HFFc6 (cell line): ENCODE measurements around the gene RAB44. TPM values are rescaled to one million over a fixed set of nuclear protein-coding genes. Genes with fewer than 3 reads are reported as not detected.

Experiments used
- DNase-seq: peaks from one replicate; pipeline ENCODE4 v3.0.0-alpha.2; 2018
- H3K27ac Mint-ChIP-seq: 2 replicates; pipeline ENCODE4 v1.8.0; 2020; ENCODE audit warnings: mild to moderate bottlenecking, mixed read lengths
- H3K27me3 Mint-ChIP-seq: 2 replicates; pipeline ENCODE4 v1.8.0; 2021; ENCODE audit warnings: mild to moderate bottlenecking, moderate library complexity, mixed read lengths; ENCODE audit not compliant: insufficient read depth
- H3K36me3 Mint-ChIP-seq: 2 replicates; pipeline ENCODE4 v1.8.0; 2021; ENCODE audit warnings: low read depth, mixed read lengths
- H3K4me1 Mint-ChIP-seq: 2 replicates; pipeline ENCODE4 v1.8.0; 2020; ENCODE audit warnings: low read depth, mixed read lengths
- H3K4me3 Mint-ChIP-seq: 2 replicates; pipeline ENCODE4 v1.8.0; 2020; ENCODE audit warnings: mild to moderate bottlenecking, moderate library complexity, mixed read lengths
- H3K9me3 Mint-ChIP-seq: 2 replicates; pipeline ENCODE4 v1.8.0; 2020; ENCODE audit warnings: mild to moderate bottlenecking, mixed read lengths
- total RNA-seq, 6 experiments: library from RNA; stranded (reverse); fragmentation: NEBNext Ultra II Directional; extraction: Animal tissue kit (Norgen Biotek cat#: 25700); gene quantifications; 2 replicates in 1 of 6; 3 replicates in 5 of 6; pipeline ENCODE4 v1.2.3, GENCODE V29; 2021
- TF ChIP-seq, protein P1 (sequence below): fragments of 200-600 bp; sonication (generic); IDR thresholded peaks from 2 replicates; pipeline ENCODE4 v1.5.0; 2021; ENCODE audit warnings: antibody characterized with exemption, mild to moderate bottlenecking

The RAB44 gene
- total RNA-seq, 6 experiments from 2014 or later, result 0.26 to 0.45 TPM; not detected in 4

DNA sequence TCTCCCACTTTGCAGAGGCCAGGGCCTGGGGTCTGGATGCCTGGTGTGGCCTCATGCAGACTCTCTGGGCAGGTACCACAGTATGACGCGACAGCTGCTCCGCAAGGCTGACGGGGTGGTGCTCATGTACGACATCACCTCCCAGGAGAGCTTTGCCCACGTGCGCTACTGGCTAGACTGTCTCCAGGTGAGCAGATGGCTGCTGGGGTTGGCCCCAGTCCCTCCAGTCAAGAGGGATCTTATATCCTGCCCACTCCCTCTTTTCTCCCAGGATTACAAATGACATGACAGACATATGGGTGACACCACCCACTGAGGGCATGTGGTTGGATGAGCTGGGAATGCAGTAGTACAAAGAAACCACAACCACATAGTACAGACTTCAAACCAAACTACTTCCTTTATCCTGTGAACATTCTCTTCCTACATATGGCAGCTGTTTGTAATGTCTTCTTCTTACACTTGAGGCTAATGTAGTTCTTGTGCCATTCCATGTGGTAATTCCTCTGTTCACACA is 29.9 kb downstream of the RAB44 start:
- no peaks in the 10 kb centered on the region for H3K36me3 Mint-ChIP-seq
- no peaks in the 10 kb centered on the region for H3K9me3 Mint-ChIP-seq
- peaks cover 36% of the 10 kb centered on the region for H3K4me1 Mint-ChIP-seq
- peaks cover 7% of the 10 kb centered on the region for H3K27me3 Mint-ChIP-seq
- DNase-seq, result no peak
- no peak overlapping the region for H3K4me3 Mint-ChIP-seq
- H3K27ac Mint-ChIP-seq, result no peak overlapping the region
- TF ChIP-seq, protein P1, sequence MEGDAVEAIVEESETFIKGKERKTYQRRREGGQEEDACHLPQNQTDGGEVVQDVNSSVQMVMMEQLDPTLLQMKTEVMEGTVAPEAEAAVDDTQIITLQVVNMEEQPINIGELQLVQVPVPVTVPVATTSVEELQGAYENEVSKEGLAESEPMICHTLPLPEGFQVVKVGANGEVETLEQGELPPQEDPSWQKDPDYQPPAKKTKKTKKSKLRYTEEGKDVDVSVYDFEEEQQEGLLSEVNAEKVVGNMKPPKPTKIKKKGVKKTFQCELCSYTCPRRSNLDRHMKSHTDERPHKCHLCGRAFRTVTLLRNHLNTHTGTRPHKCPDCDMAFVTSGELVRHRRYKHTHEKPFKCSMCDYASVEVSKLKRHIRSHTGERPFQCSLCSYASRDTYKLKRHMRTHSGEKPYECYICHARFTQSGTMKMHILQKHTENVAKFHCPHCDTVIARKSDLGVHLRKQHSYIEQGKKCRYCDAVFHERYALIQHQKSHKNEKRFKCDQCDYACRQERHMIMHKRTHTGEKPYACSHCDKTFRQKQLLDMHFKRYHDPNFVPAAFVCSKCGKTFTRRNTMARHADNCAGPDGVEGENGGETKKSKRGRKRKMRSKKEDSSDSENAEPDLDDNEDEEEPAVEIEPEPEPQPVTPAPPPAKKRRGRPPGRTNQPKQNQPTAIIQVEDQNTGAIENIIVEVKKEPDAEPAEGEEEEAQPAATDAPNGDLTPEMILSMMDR, result no peak

DNA sequence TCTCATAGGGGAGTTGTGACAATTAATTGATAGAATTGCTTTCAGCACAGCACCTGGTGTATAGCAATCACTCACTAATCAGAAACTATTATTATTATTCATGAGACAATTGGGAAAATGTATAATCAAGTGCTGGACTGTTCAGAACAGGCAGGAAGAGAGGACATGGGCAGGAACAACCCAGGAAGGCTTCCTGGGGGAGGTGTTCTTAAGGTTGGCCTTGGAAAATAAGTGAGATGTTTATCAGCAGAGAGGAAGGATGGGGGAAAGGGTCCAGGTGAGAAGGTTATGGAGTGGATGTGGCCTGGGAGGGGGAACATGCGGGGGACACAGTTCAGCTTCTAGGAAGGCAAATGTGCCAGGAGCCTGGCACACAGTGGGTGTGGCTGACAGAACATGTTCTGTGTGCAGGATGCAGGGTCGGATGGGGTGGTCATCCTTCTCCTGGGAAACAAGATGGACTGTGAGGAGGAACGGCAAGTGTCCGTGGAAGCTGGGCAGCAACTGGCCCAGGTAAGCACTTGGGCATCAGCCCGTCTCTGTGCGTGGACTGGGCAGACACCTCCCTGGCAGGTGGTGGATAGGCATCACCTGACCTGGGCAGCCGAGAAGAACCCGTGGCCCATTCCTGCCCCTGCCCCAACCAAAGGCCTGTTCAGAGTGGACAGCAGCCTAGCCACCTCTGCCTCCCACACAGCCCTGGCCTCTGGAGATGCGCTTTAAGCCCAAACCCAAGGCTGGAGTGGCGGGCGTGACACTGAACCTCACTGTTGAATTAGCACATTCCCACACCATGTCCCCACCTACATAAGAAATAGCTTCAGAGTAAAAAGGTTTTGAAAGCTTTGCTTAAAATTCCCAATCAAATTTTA is 30.9 kb downstream of the RAB44 start:
- H3K9me3 Mint-ChIP-seq, result no peaks in the 10 kb centered on the region
- DNase-seq, result no peak
- no peak overlapping the region for H3K27ac Mint-ChIP-seq
- H3K27me3 Mint-ChIP-seq, result peaks cover 7% of the 10 kb centered on the region
- H3K4me3 Mint-ChIP-seq, result no peak overlapping the region
- no peaks in the 10 kb centered on the region for H3K36me3 Mint-ChIP-seq
- peaks cover 36% of the 10 kb centered on the region for H3K4me1 Mint-ChIP-seq
- TF ChIP-seq, protein P1, result no peak

DNA sequence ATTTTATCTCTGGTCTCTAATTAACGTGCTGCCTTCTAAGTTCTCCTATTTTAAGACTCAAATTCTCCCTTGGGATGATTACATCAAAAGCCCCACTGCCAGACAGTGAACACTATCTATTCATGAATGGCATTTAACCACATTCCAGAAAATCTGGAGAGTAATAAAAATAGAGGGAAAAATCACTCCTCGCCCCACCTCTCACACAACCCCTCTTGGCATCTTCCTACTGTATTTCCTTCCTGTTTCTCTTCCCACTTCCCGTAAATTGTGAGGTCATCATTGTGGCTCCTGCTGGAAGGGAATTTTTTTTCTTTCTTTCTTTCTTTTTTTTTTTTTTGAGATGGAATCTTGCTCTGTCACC is 31.5 kb downstream of the RAB44 start:
- DNase-seq, result no peak
- Mint-ChIP-seq H3K4me3 (no peak overlapping the region), H3K4me1 (peaks cover 36% of the 10 kb centered on the region), H3K27me3 (peaks cover 7% of the 10 kb centered on the region), H3K27ac (no peak overlapping the region), H3K36me3 (no peaks in the 10 kb centered on the region), H3K9me3 (no peaks in the 10 kb centered on the region)
- TF ChIP-seq, protein P1, result no peak

DNA sequence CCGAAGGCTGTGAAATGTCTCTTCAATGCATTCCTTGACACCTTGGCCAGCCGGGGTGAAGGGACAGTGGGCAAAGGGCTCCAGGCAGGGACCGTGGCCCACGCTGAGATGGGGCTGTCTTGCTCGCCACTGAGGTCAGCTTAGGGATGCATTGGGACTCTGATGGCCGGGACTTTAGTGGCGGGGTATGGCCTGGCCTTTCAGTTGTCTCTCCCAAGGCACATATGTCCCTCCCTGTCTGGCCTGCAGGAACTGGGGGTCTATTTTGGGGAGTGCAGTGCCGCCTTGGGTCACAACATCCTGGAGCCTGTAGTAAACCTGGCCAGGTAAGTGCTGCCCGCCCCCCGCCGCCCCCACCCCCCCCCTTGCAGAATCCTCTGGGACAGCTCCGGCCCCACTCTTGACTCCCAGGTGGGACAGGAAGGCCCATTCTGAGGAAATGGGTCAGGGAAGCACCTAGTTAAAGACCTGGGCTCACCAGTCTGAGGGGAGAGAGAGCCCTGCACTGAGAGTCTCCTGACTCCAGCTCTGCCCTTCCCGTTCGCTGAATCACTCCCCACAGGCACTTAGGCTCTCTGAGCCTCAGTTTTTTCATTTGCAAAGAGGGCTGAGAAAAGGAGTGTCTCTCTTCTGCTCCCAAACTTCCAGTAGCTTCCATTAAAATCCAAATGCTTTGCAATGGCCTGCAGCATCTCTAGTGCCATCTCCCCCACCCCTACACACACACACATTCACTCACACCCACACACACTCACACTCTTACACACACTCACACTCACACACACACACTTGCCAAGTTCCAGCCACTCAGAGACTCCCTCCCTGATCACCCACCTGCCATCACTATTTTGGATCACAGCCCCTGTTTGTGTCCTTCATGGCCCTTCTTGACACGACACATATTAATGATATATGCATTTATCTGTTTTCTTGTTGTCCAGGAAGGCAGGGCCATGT is 33.1 kb downstream of the RAB44 start:
- peaks cover 43% of the 10 kb centered on the region for H3K4me1 Mint-ChIP-seq
- no peaks in the 10 kb centered on the region for H3K36me3 Mint-ChIP-seq
- H3K4me3 Mint-ChIP-seq, result no peak overlapping the region
- TF ChIP-seq, protein P1, result no peak
- H3K27me3 Mint-ChIP-seq, result peaks cover 3% of the 10 kb centered on the region
- DNase-seq, result no peak
- H3K9me3 Mint-ChIP-seq, result no peaks in the 10 kb centered on the region
- no peak overlapping the region for H3K27ac Mint-ChIP-seq

DNA sequence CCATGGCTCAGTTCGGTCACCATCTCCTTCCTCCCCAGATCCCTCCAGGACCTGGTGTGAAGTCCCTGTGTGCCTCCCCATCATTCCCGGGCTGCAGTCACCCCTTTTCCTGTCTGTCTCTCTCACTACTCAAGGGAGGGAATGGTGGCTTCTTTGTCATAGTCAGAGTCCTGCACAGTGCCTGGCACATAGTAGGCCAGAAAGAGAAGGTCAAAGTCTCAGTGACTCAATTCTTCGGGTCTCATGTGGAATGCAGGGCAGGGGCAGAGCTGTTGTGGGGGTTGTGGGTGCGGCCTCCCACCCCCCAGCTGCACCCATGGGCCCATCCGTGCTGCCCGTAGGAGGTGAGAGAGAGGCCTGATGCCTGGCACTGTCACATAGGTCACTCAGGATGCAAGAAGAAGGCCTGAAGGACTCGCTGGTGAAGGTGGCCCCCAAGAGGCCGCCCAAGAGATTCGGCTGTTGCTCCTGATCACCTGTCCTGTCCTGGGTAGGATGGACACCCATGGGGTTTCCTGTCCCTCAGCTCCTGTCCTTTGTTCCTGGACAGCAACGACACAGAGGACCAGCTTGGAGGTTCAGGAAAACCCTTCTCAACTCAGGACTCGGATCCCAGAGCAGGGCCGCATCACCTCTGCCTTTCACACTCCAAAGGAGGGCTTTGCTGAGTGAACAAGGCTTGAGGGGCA is 34.1 kb downstream of the RAB44 start:
- Mint-ChIP-seq H3K4me1 (peaks cover 39% of the 10 kb centered on the region), H3K27me3 (peaks cover 3% of the 10 kb centered on the region), H3K4me3 (no peak overlapping the region), H3K9me3 (no peaks in the 10 kb centered on the region), H3K36me3 (no peaks in the 10 kb centered on the region), H3K27ac (no peak overlapping the region)
- TF ChIP-seq, protein P1, result no peak
- DNase-seq, result no peak
